Measurements from ENCODE around the gene POR.

DNA sequence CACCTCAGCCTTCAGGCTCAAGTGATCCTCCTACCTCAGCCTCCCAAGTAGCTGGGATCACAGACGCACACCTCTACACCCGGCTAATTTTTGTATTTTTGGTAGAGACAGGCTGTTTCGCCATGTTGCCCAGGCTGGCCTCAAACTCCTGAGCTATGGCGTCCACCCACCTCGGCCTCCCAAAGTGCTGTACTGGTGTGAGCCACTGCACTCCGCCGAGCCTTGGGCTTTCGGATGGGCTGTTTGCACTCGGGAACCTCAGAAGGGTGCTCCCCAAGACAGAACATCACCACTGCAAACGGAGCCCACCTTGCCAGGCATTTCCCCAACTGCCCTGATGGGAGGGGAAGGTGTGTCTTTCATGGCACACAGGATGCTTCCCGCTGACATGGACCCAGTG is 52.1 kb downstream of the POR start:
- TF ChIP-seq, protein P1, sequence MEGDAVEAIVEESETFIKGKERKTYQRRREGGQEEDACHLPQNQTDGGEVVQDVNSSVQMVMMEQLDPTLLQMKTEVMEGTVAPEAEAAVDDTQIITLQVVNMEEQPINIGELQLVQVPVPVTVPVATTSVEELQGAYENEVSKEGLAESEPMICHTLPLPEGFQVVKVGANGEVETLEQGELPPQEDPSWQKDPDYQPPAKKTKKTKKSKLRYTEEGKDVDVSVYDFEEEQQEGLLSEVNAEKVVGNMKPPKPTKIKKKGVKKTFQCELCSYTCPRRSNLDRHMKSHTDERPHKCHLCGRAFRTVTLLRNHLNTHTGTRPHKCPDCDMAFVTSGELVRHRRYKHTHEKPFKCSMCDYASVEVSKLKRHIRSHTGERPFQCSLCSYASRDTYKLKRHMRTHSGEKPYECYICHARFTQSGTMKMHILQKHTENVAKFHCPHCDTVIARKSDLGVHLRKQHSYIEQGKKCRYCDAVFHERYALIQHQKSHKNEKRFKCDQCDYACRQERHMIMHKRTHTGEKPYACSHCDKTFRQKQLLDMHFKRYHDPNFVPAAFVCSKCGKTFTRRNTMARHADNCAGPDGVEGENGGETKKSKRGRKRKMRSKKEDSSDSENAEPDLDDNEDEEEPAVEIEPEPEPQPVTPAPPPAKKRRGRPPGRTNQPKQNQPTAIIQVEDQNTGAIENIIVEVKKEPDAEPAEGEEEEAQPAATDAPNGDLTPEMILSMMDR (conservative IDR thresholded peaks at IDR 0.05; ENCODE audit: low read length): no peak
- TF ChIP-seq EZH2phosphoT487 (IDR thresholded peaks at IDR 0.05; ENCODE audit: borderline replicate concordance): no peak

Measured in Loucy (cell line).